ENCODE measurements around the gene OTX2.

GRCh38 chr14:56759094-56759493, 51.2 kb downstream of the OTX2 start:
- no peak for TF ChIP-seq CTCF (IDR thresholded peaks at IDR 0.05)
- no peak for TF ChIP-seq POLR2A (IDR thresholded peaks at IDR 0.05)
- TF ChIP-seq POLR2AphosphoS5 (IDR thresholded peaks at IDR 0.05), result no peak
- TF ChIP-seq EP300 (IDR thresholded peaks at IDR 0.05), result no peak
